Body of pancreas (tissue), 4 donors: ENCODE measurements around the gene DPYD.

Experiments used
- POLR2A ChIP-seq, 3 donors: fragments of 450-650 bp; IDR thresholded peaks; one replicate each; pipeline ENCODE4 v1.6.1; 2016; ENCODE audit warnings: antibody characterized with exemption in 3 of 3, mild to moderate bottlenecking in 2 of 3
- TF ChIP-seq, protein P1 (sequence below), 7 experiments: fragments of 450-650 bp in 4 of 7; fragments of 200-600 bp in 3 of 7; sonication (generic) in 3 of 7; IDR thresholded peaks; one replicate each; pipeline ENCODE4 v1.5.1; 2016 to 2019; ENCODE audit warnings: antibody characterized with exemption in 7 of 7

- TF ChIP-seq POLR2A (IDR thresholded peaks at IDR 0.05), result no peak
- TF ChIP-seq, protein P1, sequence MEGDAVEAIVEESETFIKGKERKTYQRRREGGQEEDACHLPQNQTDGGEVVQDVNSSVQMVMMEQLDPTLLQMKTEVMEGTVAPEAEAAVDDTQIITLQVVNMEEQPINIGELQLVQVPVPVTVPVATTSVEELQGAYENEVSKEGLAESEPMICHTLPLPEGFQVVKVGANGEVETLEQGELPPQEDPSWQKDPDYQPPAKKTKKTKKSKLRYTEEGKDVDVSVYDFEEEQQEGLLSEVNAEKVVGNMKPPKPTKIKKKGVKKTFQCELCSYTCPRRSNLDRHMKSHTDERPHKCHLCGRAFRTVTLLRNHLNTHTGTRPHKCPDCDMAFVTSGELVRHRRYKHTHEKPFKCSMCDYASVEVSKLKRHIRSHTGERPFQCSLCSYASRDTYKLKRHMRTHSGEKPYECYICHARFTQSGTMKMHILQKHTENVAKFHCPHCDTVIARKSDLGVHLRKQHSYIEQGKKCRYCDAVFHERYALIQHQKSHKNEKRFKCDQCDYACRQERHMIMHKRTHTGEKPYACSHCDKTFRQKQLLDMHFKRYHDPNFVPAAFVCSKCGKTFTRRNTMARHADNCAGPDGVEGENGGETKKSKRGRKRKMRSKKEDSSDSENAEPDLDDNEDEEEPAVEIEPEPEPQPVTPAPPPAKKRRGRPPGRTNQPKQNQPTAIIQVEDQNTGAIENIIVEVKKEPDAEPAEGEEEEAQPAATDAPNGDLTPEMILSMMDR (IDR thresholded peaks at IDR 0.05), result no peak
These were observed 356.9 kb downstream of the DPYD start for GRCh38 chr1:97563926-97564325.
